Measurements from ENCODE around the gene SHANK1.

SHANK1 gene

DNA sequence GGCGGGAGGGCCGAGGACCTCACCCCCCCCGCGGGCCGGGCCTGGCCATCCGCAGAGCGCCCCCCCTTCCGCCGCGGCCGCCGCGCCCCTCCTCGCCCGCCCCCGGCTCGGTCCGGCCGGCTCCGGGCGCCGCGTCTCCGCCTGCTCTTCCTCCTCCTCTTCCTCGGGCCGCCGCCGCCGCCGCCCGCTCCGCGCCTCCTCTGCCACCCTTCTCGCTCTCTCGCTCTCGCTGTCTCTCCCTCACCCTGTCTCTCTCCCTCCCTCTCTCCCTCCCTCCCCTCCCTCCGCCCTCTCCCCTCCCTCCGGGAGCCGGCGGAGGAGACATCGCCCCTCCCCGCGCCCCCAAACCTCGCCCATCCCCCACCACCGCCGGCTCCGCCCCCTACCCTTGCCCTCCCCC is at the start of gene SHANK1:
TSS of gene SHANK1 (minus strand) at position 237 of the 400 bp plus-strand sequence. CDS start 2,883 bp downstream, outside the sequence.
- Histone ChIP-seq H3K4me3 (ENCODE audit: low read depth, low read length) (peak within 1 kb of the TSS; percentile 30), H3K36me3 (ENCODE audit: control insufficient read depth in 2 of 2, insufficient read depth in 1 of 2, low read length in 2 of 2) (no peaks in the 10 kb centered on the region), H3K27ac (ENCODE audit: extremely low read depth, low read depth, low read length) (no peak within 1 kb of the TSS), H3K9me3 (ENCODE audit: control insufficient read depth, insufficient read depth, low read depth, low read length) (no peaks in the 10 kb centered on the region), H3K4me1 (ENCODE audit: control insufficient read depth, insufficient read depth, low read length) (peaks cover 3% of the 10 kb centered on the region; the same call in 1 of the 2 replicates)
- POLR2A ChIA-PET: no interaction called here
- CTCF ChIA-PET: interaction anchor here (1.2 to 1.9 kb wide), 3 partner anchors 14 to 64 kb away, joined by 3 to 6 read pairs (median 3); no protein-coding TSS in a partner anchor
- TF ChIP-seq SP3 (tag by site-specific recombination; IDR thresholded peaks at IDR 0.05): peak; percentile 40
- TF ChIP-seq EGR2 (tag by site-specific recombination; IDR thresholded peaks at IDR 0.05; ENCODE audit: low read depth): peak; percentile 28; the same call in 1 of the 2 replicates
- no peak for TF ChIP-seq ZNF623 (tag by site-specific recombination; IDR thresholded peaks at IDR 0.05)
- no peak for TF ChIP-seq ZNF292 (tag by site-specific recombination; IDR thresholded peaks at IDR 0.05; ENCODE audit: borderline replicate concordance, low read depth)
- peak; percentile 39; the same call in 1 of the 2 replicates for TF ChIP-seq KLF17 (tag by site-specific recombination; IDR thresholded peaks at IDR 0.05)
- TF ChIP-seq PATZ1 (tag by site-specific recombination; IDR thresholded peaks at IDR 0.05): 0 out of 2 replicates have a peak, but pooled peaks have one; percentile 16
- no peak for TF ChIP-seq ZNF18 (tag by site-specific recombination; IDR thresholded peaks at IDR 0.05)
- TF ChIP-seq ZNF660 (tag by site-specific recombination; IDR thresholded peaks at IDR 0.05): no peak
- TF ChIP-seq ZNF585B (tag by site-specific recombination; IDR thresholded peaks at IDR 0.05): no peak
- no peak for TF ChIP-seq ZNF133 (tag by site-specific recombination; IDR thresholded peaks at IDR 0.05)
- no peak for TF ChIP-seq ZNF677 (tag by site-specific recombination; IDR thresholded peaks at IDR 0.05)
- TF ChIP-seq, protein P1, sequence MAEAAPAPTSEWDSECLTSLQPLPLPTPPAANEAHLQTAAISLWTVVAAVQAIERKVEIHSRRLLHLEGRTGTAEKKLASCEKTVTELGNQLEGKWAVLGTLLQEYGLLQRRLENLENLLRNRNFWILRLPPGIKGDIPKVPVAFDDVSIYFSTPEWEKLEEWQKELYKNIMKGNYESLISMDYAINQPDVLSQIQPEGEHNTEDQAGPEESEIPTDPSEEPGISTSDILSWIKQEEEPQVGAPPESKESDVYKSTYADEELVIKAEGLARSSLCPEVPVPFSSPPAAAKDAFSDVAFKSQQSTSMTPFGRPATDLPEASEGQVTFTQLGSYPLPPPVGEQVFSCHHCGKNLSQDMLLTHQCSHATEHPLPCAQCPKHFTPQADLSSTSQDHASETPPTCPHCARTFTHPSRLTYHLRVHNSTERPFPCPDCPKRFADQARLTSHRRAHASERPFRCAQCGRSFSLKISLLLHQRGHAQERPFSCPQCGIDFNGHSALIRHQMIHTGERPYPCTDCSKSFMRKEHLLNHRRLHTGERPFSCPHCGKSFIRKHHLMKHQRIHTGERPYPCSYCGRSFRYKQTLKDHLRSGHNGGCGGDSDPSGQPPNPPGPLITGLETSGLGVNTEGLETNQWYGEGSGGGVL (tag by site-specific recombination; IDR thresholded peaks at IDR 0.05): peak; percentile 87
- no peak for TF ChIP-seq ZNF211 (tag by site-specific recombination; IDR thresholded peaks at IDR 0.05; ENCODE audit: low read depth)
- peak; percentile 76; the same call in 1 of the 2 replicates for TF ChIP-seq KLF1 (tag by site-specific recombination; IDR thresholded peaks at IDR 0.05)
- peak; percentile 54 for TF ChIP-seq ZFHX2 (tag by site-specific recombination; conservative IDR thresholded peaks at IDR 0.05)
- no peak for TF ChIP-seq ZBTB6 (tag by site-specific recombination; IDR thresholded peaks at IDR 0.05)
- TF ChIP-seq SP2 (tag by site-specific recombination; IDR thresholded peaks at IDR 0.05): peak; percentile 25; the same call in 1 of the 2 replicates
- peak; percentile 48; the same call in 1 of the 2 replicates for TF ChIP-seq KLF16 (tag by site-specific recombination; IDR thresholded peaks at IDR 0.05)
- TF ChIP-seq ZNF169 (tag by site-specific recombination; IDR thresholded peaks at IDR 0.05): no peak
- no peak for TF ChIP-seq GLI2 (tag by site-specific recombination; IDR thresholded peaks at IDR 0.05; ENCODE audit: borderline replicate concordance, low read depth)
- TF ChIP-seq, protein P2, sequence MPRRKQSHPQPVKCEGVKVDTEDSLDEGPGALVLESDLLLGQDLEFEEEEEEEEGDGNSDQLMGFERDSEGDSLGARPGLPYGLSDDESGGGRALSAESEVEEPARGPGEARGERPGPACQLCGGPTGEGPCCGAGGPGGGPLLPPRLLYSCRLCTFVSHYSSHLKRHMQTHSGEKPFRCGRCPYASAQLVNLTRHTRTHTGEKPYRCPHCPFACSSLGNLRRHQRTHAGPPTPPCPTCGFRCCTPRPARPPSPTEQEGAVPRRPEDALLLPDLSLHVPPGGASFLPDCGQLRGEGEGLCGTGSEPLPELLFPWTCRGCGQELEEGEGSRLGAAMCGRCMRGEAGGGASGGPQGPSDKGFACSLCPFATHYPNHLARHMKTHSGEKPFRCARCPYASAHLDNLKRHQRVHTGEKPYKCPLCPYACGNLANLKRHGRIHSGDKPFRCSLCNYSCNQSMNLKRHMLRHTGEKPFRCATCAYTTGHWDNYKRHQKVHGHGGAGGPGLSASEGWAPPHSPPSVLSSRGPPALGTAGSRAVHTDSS (tag by site-specific recombination; IDR thresholded peaks at IDR 0.05): peak; percentile 85; the same call in 1 of the 2 replicates
- no peak for TF ChIP-seq SCRT1 (tag by site-specific recombination; IDR thresholded peaks at IDR 0.05; ENCODE audit: borderline replicate concordance)
- TF ChIP-seq ZNF555 (tag by site-specific recombination; conservative IDR thresholded peaks at IDR 0.05): no peak
- TF ChIP-seq ZNF335 (tag by site-specific recombination; conservative IDR thresholded peaks at IDR 0.05): peak; percentile 59; the same call in 1 of the 2 replicates
- peak; percentile 32; the same call in 1 of the 2 replicates for TF ChIP-seq KLF8 (tag by site-specific recombination; IDR thresholded peaks at IDR 0.05)
- TF ChIP-seq, protein P3, sequence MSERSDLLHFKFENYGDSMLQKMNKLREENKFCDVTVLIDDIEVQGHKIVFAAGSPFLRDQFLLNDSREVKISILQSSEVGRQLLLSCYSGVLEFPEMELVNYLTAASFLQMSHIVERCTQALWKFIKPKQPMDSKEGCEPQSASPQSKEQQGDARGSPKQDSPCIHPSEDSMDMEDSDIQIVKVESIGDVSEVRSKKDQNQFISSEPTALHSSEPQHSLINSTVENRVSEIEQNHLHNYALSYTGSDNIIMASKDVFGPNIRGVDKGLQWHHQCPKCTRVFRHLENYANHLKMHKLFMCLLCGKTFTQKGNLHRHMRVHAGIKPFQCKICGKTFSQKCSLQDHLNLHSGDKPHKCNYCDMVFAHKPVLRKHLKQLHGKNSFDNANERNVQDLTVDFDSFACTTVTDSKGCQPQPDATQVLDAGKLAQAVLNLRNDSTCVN (tag by site-specific recombination; optimal IDR thresholded peaks at IDR 0.05): no peak
- peak; percentile 62; the same call in 1 of the 2 replicates for TF ChIP-seq ZNF596 (tag by site-specific recombination; IDR thresholded peaks at IDR 0.05)
